Heart left ventricle (tissue), 16 donors: Measurements from ENCODE around the gene RPL35. TPM values are rescaled to one million over a fixed set of nuclear protein-coding genes. Genes with fewer than 3 reads are reported as not detected.

Experiments used
- ATAC-seq, 4 donors: fragments of 200-7000 bp; cut with Tn5 transposase; one replicate each; pipeline ENCODE4 v1.9.1; 2020 to 2022; ENCODE audit warnings: moderate library complexity in 4 of 4, mild to moderate bottlenecking in 3 of 4, moderate number of reproducible peaks in 1 of 4
- DNase-seq, 5 donors: peaks; one replicate each; pipeline ENCODE4 v3.0.0-alpha.2; 2020
- H3K27ac ChIP-seq, 12 donors: fragments of 200-600 bp; sonication (generic) in 4 of 12; one replicate each; pipeline versions ENCODE4 v1.5.0 to v1.8.0; 2016 to 2022; ENCODE audit warnings: mild to moderate bottlenecking in 2 of 12
- H3K27me3 ChIP-seq, 9 donors: fragments of 200-600 bp; sonication (generic) in 2 of 9; one replicate each; pipeline versions ENCODE4 v1.5.1 to v1.8.0; 2016 to 2022; ENCODE audit warnings: mild to moderate bottlenecking in 3 of 9
- H3K36me3 ChIP-seq, 9 donors: fragments of 200-600 bp; sonication (generic) in 2 of 9; one replicate each; pipeline versions ENCODE4 v1.5.0 to v1.8.0; 2018 to 2022; ENCODE audit warnings: mild to moderate bottlenecking in 2 of 9
- H3K4me1 ChIP-seq, 12 donors: fragments of 200-600 bp; sonication (generic) in 4 of 12; one replicate each; pipeline versions ENCODE4 v1.5.0 to v1.8.0; 2016 to 2022; ENCODE audit warnings: mild to moderate bottlenecking in 3 of 12
- H3K4me3 ChIP-seq, 12 donors: fragments of 200-600 bp; sonication (generic) in 4 of 12; one replicate each; pipeline versions ENCODE4 v1.5.0 to v1.8.0; 2017 to 2022; ENCODE audit warnings: mild to moderate bottlenecking in 9 of 12, moderate library complexity in 4 of 12
- H3K9me3 ChIP-seq, 12 donors: fragments of 200-600 bp; sonication (generic) in 4 of 12; one replicate each; pipeline versions ENCODE4 v1.5.0 to v1.8.0; 2016 to 2022; ENCODE audit warnings: mild to moderate bottlenecking in 1 of 12
- POLR2A ChIP-seq, 2 donors: fragments of 450-650 bp; IDR thresholded peaks; one replicate each; pipeline ENCODE4 v1.6.1; 2017; ENCODE audit warnings: antibody characterized with exemption in 2 of 2, mild to moderate bottlenecking in 2 of 2, moderate library complexity in 2 of 2
- WGBS, 4 donors: extraction: QIAGEN DNeasy Blood & Tissue Kit in 2 of 4; methylation state at CpG; one replicate each; pipeline versions ENCODE4 v1.1.5 to v1.1.7; 2013 to 2018; 5-methylcytosine and 5-hydroxymethylcytosine counted together
- intact Hi-C, 10 donors: fragments of 100-400 bp; cut with DNase I; formaldehyde crosslinking; loops; one replicate each; pipeline versions ENCODE4 v1.11.1 to v1.14.2; 2022
- polyA plus RNA-seq, 2 donors: library from polyadenylated mRNA; stranded (reverse); fragments of 200-250 nt; gene quantifications; one replicate each; pipeline ENCODE4 v1.2.3, GENCODE V29; 2013
- total RNA-seq, 9 donors: library from RNA; depleted of rRNA in 2 of 9; stranded (reverse); fragments of >200 nt in 2 of 9; fragmentation: NEBNext Ultra II Directional in 3 of 9; extraction: Animal tissue kit (Norgen Biotek cat#: 25700) in 3 of 9; gene quantifications; one replicate each; pipeline versions ENCODE4 v1.1.0 to v1.2.4, GENCODE V29; 2016 to 2023
- TF ChIP-seq, protein P1 (sequence below), 12 donors: fragments of 200-600 bp; sonication (generic) in 4 of 12; IDR thresholded peaks; one replicate each; pipeline versions ENCODE4 v1.5.0 to v1.8.0; 2018 to 2022; ENCODE audit warnings: antibody characterized with exemption in 12 of 12, mild to moderate bottlenecking in 5 of 12
- donor health status: ischemic (EF 13 %, LVEDD 7.1; RV severe dilation, severe dysfunction).
- donor health status: healthy with polysubstance abuse.
- donor health status: DM: no; HTN: yes; CAD: no.
- donor health status: DM: no; HTN: no; CAD: no.
- donor health status: ischemic (EF 25% LVEDD 6.9; RV normal size, moderate dysfunction).
- donor health status: ischemic (EF 25% LVEDD 5.7; RV mildly dilated, moderate dysfunction).
- donor health status: healthy.
- donor health status: DM: yes; HTN: yes; CAD: no.
- donor health status: ischemic (EF 35%, LVEDD 5.7; RV mildly dilated, moderate dysfunction).
- donor health status: nonischemic (EF 11% LVEDD 7.7; RV severe dilation, severe dysfunction).
- donor health status: DM: yes; HTN: yes; CAD: no.
- donor health status: PGD.
- donor health status: ischemic (EF 29% LVEDD 5.4; RV normal size, mild dysfunction).
- donor health status: nonischemic (EF 23%, LVEDD 6.1; RV moderate dilation, normal function).

The RPL35 gene
- total and polyA plus RNA-seq, 11 donors = 600 to 3,054 (median 868) TPM

DNA sequence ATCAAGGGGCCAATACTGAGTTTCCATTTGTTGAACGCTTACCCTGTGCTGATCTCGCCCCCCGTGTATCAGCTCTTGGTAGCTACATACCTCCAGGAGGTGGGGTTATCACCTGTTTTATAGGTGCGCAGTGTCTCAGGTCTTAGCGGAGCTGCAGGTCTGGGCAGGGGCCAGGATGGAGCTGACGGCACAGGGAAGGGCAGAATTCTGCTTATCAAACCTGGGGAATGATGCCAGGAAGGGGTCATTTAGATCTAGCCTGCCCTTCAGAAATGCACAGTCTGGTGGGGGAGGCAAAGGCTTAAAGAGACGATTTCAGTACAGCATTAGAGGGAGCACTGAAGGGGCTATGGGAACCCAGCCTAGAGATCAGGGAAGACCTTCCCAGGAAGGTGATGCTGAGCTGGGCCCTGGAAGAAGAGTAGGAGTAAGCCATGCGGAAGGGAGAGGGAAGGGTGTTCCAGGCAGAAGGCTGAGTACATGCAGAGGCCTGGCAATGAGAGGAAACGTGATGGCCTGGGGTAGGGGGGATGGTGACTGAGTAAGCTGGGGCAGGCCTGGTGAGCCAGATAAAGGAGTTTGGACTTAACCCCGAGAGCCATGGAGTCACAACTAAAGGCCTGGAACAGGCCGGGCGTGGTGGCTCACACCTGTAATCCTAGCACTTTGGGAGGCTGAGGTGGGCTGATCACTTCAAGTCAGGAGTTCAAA, 53.4 kb downstream of the RPL35 start:
- 75 to 86% (median 81%) methylated on average over 12 of the region's 12 CpGs for WGBS, 4 donors
- intact Hi-C loops = no loop called here
- DNase-seq = no peak

More for the DNA sequence above, 53.4 kb downstream of the RPL35 start:
- Histone ChIP-seq H3K36me3 (peaks cover 0 to 31% (median 0%) of the 10 kb centered on the region in 9 donors), H3K9me3 (no peaks in the 10 kb centered on the region), H3K4me1 (peaks cover 0 to 16% (median 0%) of the 10 kb centered on the region in 12 donors), H3K4me3 (no peak overlapping the region), H3K27ac (no peak overlapping the region), H3K27me3 (no peaks in the 10 kb centered on the region)
- no peak for TF ChIP-seq POLR2A (IDR thresholded peaks at IDR 0.05)
- TF ChIP-seq, protein P1, sequence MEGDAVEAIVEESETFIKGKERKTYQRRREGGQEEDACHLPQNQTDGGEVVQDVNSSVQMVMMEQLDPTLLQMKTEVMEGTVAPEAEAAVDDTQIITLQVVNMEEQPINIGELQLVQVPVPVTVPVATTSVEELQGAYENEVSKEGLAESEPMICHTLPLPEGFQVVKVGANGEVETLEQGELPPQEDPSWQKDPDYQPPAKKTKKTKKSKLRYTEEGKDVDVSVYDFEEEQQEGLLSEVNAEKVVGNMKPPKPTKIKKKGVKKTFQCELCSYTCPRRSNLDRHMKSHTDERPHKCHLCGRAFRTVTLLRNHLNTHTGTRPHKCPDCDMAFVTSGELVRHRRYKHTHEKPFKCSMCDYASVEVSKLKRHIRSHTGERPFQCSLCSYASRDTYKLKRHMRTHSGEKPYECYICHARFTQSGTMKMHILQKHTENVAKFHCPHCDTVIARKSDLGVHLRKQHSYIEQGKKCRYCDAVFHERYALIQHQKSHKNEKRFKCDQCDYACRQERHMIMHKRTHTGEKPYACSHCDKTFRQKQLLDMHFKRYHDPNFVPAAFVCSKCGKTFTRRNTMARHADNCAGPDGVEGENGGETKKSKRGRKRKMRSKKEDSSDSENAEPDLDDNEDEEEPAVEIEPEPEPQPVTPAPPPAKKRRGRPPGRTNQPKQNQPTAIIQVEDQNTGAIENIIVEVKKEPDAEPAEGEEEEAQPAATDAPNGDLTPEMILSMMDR (IDR thresholded peaks at IDR 0.05) = no peak
- ATAC-seq = no peak

Other genes with a start within 250 kb of the RPL35 start
- gene NR6A1, start 90.6 kb downstream of the RPL35 start, total RNA-seq = 1 to 10 TPM; 1.1 to 5.7 (median 1.6) TPM
- gene NR6A1, start 90.6 kb downstream of the RPL35 start, polyA plus RNA-seq = under 1 TPM; 0.65 to 0.84 TPM
- 10 to 100 TPM; 15.5 to 71.1 (median 37.3) TPM for gene OLFML2A, start 84.8 kb downstream of the RPL35 start, total RNA-seq
- 1 to 10 TPM; 8.5 to 9.9 TPM for gene OLFML2A, start 84.8 kb downstream of the RPL35 start, polyA plus RNA-seq
- gene WDR38, start 8.5 kb downstream of the RPL35 start, total RNA-seq = not detected
- gene WDR38, start 8.5 kb downstream of the RPL35 start, polyA plus RNA-seq = under 1 TPM; 0.07 to 0.15 TPM
- gene ARPC5L, start 173 bp upstream of the RPL35 start, total RNA-seq = 10 to 100 TPM; 27.0 to 56.7 (median 38.3) TPM
- 100 to 1,000 TPM in 1 of 2 donors, 10 to 100 TPM in 1; 39.7 to 102 TPM for gene ARPC5L, start 173 bp upstream of the RPL35 start, polyA plus RNA-seq
- 10 to 100 TPM; 13.9 to 22.9 (median 19.4) TPM for gene GOLGA1, start 79.1 kb upstream of the RPL35 start, total RNA-seq
- gene GOLGA1, start 79.1 kb upstream of the RPL35 start, polyA plus RNA-seq = 10 to 100 TPM in 1 of 2 donors, 1 to 10 TPM in 1; 5.8 to 11.1 TPM